Esophagus muscularis mucosa (tissue), 4 donors: Measurements from ENCODE around the gene ATP2B2. TPM values are rescaled to one million over a fixed set of nuclear protein-coding genes. Genes with fewer than 3 reads are reported as not detected.

ENCODE experiments used
- DNase-seq: peaks from one replicate; pipeline ENCODE4 v3.0.0-alpha.2; 2017; ENCODE audit errors: extremely low spot score
- H3K27ac ChIP-seq, 4 donors: fragments of 200-600 bp; sonication (generic); replicated peaks in 1 of 4; 1 replicate in 3 of 4; 2 replicates in 1 of 4; pipeline ENCODE4 v1.5.1; 2016 to 2019; ENCODE audit warnings: mild to moderate bottlenecking in 1 of 4
- H3K27me3 ChIP-seq, 4 donors: fragments of 200-600 bp; sonication (generic); one replicate each; pipeline versions ENCODE4 v1.5.1 to v1.6.0; 2016 to 2019
- H3K36me3 ChIP-seq, 4 donors: fragments of 200-600 bp; sonication (generic); one replicate each; pipeline ENCODE4 v1.5.1; 2016 to 2019
- H3K4me1 ChIP-seq, 4 donors: fragments of 200-600 bp; sonication (generic); one replicate each; pipeline ENCODE4 v1.5.1; 2016 to 2019
- H3K4me3 ChIP-seq, 4 donors: fragments of 200-600 bp; sonication (generic); 1 replicate in 2 of 4; 2 replicates in 2 of 4; pipeline ENCODE4 v1.5.1; 2016 to 2019; ENCODE audit warnings: mild to moderate bottlenecking in 4 of 4, moderate library complexity in 1 of 4
- H3K9me3 ChIP-seq, 4 donors: fragments of 200-600 bp; sonication (generic); 1 replicate in 3 of 4; 2 replicates in 1 of 4; pipeline ENCODE4 v1.5.1; 2016 to 2019
- EP300 ChIP-seq: sonication (generic); formaldehyde crosslinking; IDR thresholded peaks from one replicate; pipeline ENCODE4 v1.6.1; 2017; ENCODE audit warnings: antibody characterized with exemption
- POLR2A ChIP-seq: fragments of 450-650 bp; IDR thresholded peaks from one replicate; pipeline ENCODE4 v1.6.1; 2017; ENCODE audit warnings: antibody characterized with exemption, moderate library complexity, mild to moderate bottlenecking, low read depth
- POLR2AphosphoS5 ChIP-seq, 2 donors: sonication (generic); formaldehyde crosslinking; IDR thresholded peaks; one replicate each; pipeline ENCODE4 v1.6.1; 2017; ENCODE audit warnings: antibody characterized with exemption in 2 of 2
- WGBS: methylation state at CpG from one replicate; pipeline ENCODE4 v1.1.5; 2018; 5-methylcytosine and 5-hydroxymethylcytosine counted together
- intact Hi-C: fragments of 100-400 bp; cut with DNase I; formaldehyde crosslinking; loops from one replicate; pipeline ENCODE4 v1.15.1; 2023
- small RNA-seq, 3 donors: library from RNA; depleted of rRNA; stranded (forward); fragments of <200 nt; gene quantifications; one replicate each; pipeline ENCODE3, GENCODE V24; 2016
- total RNA-seq, 4 donors: library from RNA; depleted of rRNA; stranded (reverse); fragments of >200 nt; gene quantifications; one replicate each; pipeline versions ENCODE4 v1.1.0 to v1.2.1, GENCODE V29; 2016
- TF ChIP-seq, protein P1 (sequence below), 3 experiments: fragments of 200-600 bp in 2 of 3; fragments of 450-650 bp in 1 of 3; sonication (generic) in 2 of 3; IDR thresholded peaks; one replicate each; pipeline ENCODE4 v1.5.1; 2017 to 2019; ENCODE audit warnings: antibody characterized with exemption in 3 of 3, mild to moderate bottlenecking in 2 of 3, moderate library complexity in 1 of 3

The ATP2B2 gene
- total RNA-seq, 4 donors from 2014 or later, result under 0.01 to 0.75 (median 0.39) TPM

DNA sequence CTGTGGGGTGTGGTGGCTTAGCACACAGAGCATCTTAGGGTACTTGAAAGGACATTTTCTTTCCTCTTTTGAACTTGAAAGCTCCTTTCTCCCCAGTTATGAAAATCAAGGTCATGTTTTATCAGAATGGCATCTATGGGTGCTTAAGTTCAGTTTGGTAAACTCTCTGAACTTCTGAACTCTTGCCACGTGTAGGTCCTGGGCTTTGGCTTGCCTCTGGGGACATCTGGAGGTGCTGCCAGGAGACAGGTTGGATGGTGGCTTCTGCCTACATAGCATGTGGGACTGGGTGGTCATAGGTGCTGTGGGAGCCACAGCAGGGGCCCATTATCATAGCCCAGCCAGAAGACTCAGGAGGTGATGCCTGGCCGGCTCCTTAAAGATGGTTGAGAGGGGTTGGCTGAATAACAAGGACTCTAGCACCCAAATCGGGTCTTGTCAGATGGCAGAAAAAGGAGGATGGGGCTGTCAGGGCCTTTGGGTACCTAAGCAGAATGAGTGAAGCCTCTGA, 228.2 kb downstream of the ATP2B2 start:
- WGBS, result 82% methylated on average over 2 of the region's 3 CpGs
- Histone ChIP-seq H3K4me3 (no peak overlapping the region), H3K27ac (no peak overlapping the region), H3K36me3 (peaks cover 35 to 79% (median 61%) of the 10 kb centered on the region in 4 donors), H3K27me3 (no peaks in the 10 kb centered on the region), H3K4me1 (peaks cover 10 to 33% (median 22%) of the 10 kb centered on the region in 4 donors), H3K9me3 (no peaks in the 10 kb centered on the region)
- intact Hi-C loops, result no loop called here
- no peak for DNase-seq
- no peak for TF ChIP-seq POLR2AphosphoS5 (IDR thresholded peaks at IDR 0.05)
- no peak for TF ChIP-seq EP300
- TF ChIP-seq POLR2A, result no peak
- TF ChIP-seq, protein P1, sequence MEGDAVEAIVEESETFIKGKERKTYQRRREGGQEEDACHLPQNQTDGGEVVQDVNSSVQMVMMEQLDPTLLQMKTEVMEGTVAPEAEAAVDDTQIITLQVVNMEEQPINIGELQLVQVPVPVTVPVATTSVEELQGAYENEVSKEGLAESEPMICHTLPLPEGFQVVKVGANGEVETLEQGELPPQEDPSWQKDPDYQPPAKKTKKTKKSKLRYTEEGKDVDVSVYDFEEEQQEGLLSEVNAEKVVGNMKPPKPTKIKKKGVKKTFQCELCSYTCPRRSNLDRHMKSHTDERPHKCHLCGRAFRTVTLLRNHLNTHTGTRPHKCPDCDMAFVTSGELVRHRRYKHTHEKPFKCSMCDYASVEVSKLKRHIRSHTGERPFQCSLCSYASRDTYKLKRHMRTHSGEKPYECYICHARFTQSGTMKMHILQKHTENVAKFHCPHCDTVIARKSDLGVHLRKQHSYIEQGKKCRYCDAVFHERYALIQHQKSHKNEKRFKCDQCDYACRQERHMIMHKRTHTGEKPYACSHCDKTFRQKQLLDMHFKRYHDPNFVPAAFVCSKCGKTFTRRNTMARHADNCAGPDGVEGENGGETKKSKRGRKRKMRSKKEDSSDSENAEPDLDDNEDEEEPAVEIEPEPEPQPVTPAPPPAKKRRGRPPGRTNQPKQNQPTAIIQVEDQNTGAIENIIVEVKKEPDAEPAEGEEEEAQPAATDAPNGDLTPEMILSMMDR (IDR thresholded peaks at IDR 0.05), result no peak

GRCh38 chr3:10274601-10275000, 230.8 kb downstream of the ATP2B2 start:
- no peak for DNase-seq
- H3K4me1 ChIP-seq, result peaks cover 10 to 34% (median 26%) of the 10 kb centered on the region in 4 donors
- no peak overlapping the region for H3K4me3 ChIP-seq
- peaks cover 33 to 79% (median 64%) of the 10 kb centered on the region in 4 donors for H3K36me3 ChIP-seq
- no peaks in the 10 kb centered on the region for H3K9me3 ChIP-seq
- WGBS, result 88% methylated on average over 1 of the region's 1 CpG
- TF ChIP-seq EP300 (no peak), POLR2A (no peak), POLR2AphosphoS5 (IDR thresholded peaks at IDR 0.05) (no peak)
- TF ChIP-seq, protein P1 (IDR thresholded peaks at IDR 0.05), result no peak
- H3K27me3 ChIP-seq, result no peaks in the 10 kb centered on the region
- no peak overlapping the region for H3K27ac ChIP-seq
- intact Hi-C loops, result no loop called here

Small RNA genes within 50 kb of the gene (small RNA-seq; reads per million reads assigned to genes)
- gene MIR378B, result 0.34 to 1.1 (median 0.50) reads per million in 3 donors
- 0 reads per million in 3 donors for gene MIR885
- 0 reads per million in 3 donors for gene RF02126

Other genes starting within 250 kb of the ATP2B2 start
- gene GHRL, start 212.6 kb downstream of the ATP2B2 start, total RNA-seq, result under 1 TPM in 1 of 4 donors, not detected in 3; 0.40 TPM
- gene SEC13, start 184.5 kb downstream of the ATP2B2 start, total RNA-seq, result 10 to 100 TPM; 69.8 to 88.6 (median 77.2) TPM